ENCODE results near the gene MACROD1. TPM values are rescaled to one million over a fixed set of nuclear protein-coding genes. Genes with fewer than 3 reads are reported as not detected.

The MACROD1 gene
- total and polyA plus RNA-seq, 2 of the 13 experiments (the other 11 are each of a cell fraction or from before 2014, with no cell fraction given), result 23.1 to 34.5 TPM

DNA sequence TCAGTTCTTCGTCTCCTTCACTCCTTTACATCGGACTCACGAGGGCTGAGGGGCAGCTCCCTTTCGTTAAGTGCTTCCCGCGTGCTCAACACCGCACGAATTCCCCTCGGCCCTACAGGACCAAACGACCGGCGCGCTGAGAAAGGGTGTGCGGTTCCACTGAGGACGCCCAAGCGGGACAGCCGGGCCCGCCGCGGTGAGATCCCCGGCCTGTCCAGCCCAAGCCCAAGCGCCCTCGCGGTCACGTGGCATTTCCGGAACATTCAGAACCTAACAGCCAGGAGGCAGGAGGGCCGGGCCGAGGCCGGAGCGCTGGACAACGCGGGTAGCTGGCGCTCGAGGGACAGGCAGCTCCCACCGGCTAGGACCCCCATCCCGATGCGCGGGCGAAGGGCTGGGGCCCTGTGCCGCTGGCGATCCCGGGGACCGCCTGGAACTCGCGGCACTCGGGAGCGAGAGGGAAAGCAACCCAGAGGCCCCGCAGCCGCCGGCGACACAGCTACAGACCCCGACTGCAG, 19.3 kb upstream of the MACROD1 start (continued):
- TF ChIP-seq, protein P1, sequence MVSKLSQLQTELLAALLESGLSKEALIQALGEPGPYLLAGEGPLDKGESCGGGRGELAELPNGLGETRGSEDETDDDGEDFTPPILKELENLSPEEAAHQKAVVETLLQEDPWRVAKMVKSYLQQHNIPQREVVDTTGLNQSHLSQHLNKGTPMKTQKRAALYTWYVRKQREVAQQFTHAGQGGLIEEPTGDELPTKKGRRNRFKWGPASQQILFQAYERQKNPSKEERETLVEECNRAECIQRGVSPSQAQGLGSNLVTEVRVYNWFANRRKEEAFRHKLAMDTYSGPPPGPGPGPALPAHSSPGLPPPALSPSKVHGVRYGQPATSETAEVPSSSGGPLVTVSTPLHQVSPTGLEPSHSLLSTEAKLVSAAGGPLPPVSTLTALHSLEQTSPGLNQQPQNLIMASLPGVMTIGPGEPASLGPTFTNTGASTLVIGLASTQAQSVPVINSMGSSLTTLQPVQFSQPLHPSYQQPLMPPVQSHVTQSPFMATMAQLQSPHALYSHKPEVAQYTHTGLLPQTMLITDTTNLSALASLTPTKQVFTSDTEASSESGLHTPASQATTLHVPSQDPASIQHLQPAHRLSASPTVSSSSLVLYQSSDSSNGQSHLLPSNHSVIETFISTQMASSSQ (IDR thresholded peaks at IDR 0.05; ENCODE audit: low read depth), result no peak
- TF ChIP-seq, protein P1 (CRISPR knock-in tag; IDR thresholded peaks at IDR 0.05; ENCODE audit: borderline replicate concordance), result peak; percentile 68
- TF ChIP-seq ZHX1 (CRISPR knock-in tag; IDR thresholded peaks at IDR 0.05; ENCODE audit: low read depth), result 0 out of 2 replicates have a peak, but pooled peaks have one; percentile 14
- peak; percentile 45 for TF ChIP-seq FOSL2 (CRISPR knock-in tag; IDR thresholded peaks at IDR 0.05)
- peak; percentile 89; the same call in 1 of the 2 replicates for TF ChIP-seq ZNF780A (CRISPR knock-in tag; IDR thresholded peaks at IDR 0.05)
- no peak for TF ChIP-seq PHB2 (IDR thresholded peaks at IDR 0.05; ENCODE audit: partially characterized antibody)
- no peak for TF ChIP-seq RBM22 (optimal IDR thresholded peaks at IDR 0.05; ENCODE audit: low read length)
- TF ChIP-seq, protein P2, sequence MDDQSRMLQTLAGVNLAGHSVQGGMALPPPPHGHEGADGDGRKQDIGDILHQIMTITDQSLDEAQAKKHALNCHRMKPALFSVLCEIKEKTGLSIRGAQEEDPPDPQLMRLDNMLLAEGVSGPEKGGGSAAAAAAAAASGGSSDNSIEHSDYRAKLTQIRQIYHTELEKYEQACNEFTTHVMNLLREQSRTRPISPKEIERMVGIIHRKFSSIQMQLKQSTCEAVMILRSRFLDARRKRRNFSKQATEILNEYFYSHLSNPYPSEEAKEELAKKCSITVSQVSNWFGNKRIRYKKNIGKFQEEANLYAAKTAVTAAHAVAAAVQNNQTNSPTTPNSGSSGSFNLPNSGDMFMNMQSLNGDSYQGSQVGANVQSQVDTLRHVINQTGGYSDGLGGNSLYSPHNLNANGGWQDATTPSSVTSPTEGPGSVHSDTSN (CRISPR knock-in tag; IDR thresholded peaks at IDR 0.05; ENCODE audit: borderline replicate concordance), result no peak
- TF ChIP-seq, protein P3, sequence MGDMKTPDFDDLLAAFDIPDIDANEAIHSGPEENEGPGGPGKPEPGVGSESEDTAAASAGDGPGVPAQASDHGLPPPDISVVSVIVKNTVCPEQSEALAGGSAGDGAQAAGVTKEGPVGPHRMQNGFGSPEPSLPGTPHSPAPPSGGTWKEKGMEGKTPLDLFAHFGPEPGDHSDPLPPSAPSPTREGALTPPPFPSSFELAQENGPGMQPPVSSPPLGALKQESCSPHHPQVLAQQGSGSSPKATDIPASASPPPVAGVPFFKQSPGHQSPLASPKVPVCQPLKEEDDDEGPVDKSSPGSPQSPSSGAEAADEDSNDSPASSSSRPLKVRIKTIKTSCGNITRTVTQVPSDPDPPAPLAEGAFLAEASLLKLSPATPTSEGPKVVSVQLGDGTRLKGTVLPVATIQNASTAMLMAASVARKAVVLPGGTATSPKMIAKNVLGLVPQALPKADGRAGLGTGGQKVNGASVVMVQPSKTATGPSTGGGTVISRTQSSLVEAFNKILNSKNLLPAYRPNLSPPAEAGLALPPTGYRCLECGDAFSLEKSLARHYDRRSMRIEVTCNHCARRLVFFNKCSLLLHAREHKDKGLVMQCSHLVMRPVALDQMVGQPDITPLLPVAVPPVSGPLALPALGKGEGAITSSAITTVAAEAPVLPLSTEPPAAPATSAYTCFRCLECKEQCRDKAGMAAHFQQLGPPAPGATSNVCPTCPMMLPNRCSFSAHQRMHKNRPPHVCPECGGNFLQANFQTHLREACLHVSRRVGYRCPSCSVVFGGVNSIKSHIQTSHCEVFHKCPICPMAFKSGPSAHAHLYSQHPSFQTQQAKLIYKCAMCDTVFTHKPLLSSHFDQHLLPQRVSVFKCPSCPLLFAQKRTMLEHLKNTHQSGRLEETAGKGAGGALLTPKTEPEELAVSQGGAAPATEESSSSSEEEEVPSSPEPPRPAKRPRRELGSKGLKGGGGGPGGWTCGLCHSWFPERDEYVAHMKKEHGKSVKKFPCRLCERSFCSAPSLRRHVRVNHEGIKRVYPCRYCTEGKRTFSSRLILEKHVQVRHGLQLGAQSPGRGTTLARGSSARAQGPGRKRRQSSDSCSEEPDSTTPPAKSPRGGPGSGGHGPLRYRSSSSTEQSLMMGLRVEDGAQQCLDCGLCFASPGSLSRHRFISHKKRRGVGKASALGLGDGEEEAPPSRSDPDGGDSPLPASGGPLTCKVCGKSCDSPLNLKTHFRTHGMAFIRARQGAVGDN (CRISPR knock-in tag; IDR thresholded peaks at IDR 0.05), result peak; percentile 100
- no peak; the same call in 1 of the 2 replicates for TF ChIP-seq FOXA3 (CRISPR knock-in tag; IDR thresholded peaks at IDR 0.05)
- no peak for TF ChIP-seq FOXM1 (CRISPR knock-in tag; IDR thresholded peaks at IDR 0.05)
- TF ChIP-seq NFYC (CRISPR knock-in tag; IDR thresholded peaks at IDR 0.05), result no peak
- no peak for TF ChIP-seq ZBTB7A (CRISPR knock-in tag; IDR thresholded peaks at IDR 0.05)
- TF ChIP-seq ELF1 (CRISPR knock-in tag; IDR thresholded peaks at IDR 0.05), result peak; percentile 62
- peak; percentile 83; the same call in 1 of the 2 replicates for TF ChIP-seq KLF12 (CRISPR knock-in tag; IDR thresholded peaks at IDR 0.05; ENCODE audit: borderline replicate concordance)

Data from HepG2 (cell line).